HG03135 (cell line): ENCODE results near the gene HYAL2.

Source experiments
- ATAC-seq: cut with Tn5 transposase; IDR thresholded peaks from one replicate; pipeline ENCODE4 v1.9.1; 2021; ENCODE audit warnings: mild to moderate bottlenecking, moderate library complexity; ENCODE audit not compliant: unreplicated experiment

Gene HYAL2

GRCh38 chr3:50322386-50323091 is at the start of gene HYAL2:
Gene HYAL2 (minus strand): TSS chr3:50322745. CDS start chr3:50320489, 2,256 bp downstream.
- ATAC-seq: no peak

- no peak for ATAC-seq
Observed at GRCh38 chr3:50371133-50371685, 48.7 kb upstream of the HYAL2 start.

GRCh38 chr3:50370594-50370993 is 48.0 kb upstream of the HYAL2 start:
- ATAC-seq: no peak

GRCh38 chr3:50369012-50369670 is 46.6 kb upstream of the HYAL2 start:
- no peak for ATAC-seq

- ATAC-seq: no peak
Observed at GRCh38 chr3:50365842-50366220, 43.3 kb upstream of the HYAL2 start.

GRCh38 chr3:50365080-50365841 is 42.7 kb upstream of the HYAL2 start:
- peak; percentile 84 for ATAC-seq

- ATAC-seq: no peak
Observed at GRCh38 chr3:50364573-50365079, 42.1 kb upstream of the HYAL2 start.

- no peak for ATAC-seq
Observed at GRCh38 chr3:50359760-50360110, 37.2 kb upstream of the HYAL2 start.

- peak; percentile 98 for ATAC-seq
Observed at GRCh38 chr3:50358911-50359759, 36.6 kb upstream of the HYAL2 start, which contains the start of gene TMEM115. Gene TMEM115 (minus strand): TSS chr3:50359521. CDS start chr3:50359063, 458 bp downstream.

- ATAC-seq: no peak
Observed at GRCh38 chr3:50358355-50358910, 35.9 kb upstream of the HYAL2 start.

- ATAC-seq: no peak
Observed at GRCh38 chr3:50357481-50357880, 34.9 kb upstream of the HYAL2 start.

- no peak for ATAC-seq
Observed at GRCh38 chr3:50356553-50356952, 34.0 kb upstream of the HYAL2 start.

GRCh38 chr3:50355829-50356552 is 33.4 kb upstream of the HYAL2 start:
- ATAC-seq: no peak

- ATAC-seq: no peak
Observed at GRCh38 chr3:50354850-50355249, 32.3 kb upstream of the HYAL2 start.

- ATAC-seq: no peak
Observed at GRCh38 chr3:50354186-50354764, 31.7 kb upstream of the HYAL2 start.

- ATAC-seq: no peak
Observed at GRCh38 chr3:50353245-50354004, 30.9 kb upstream of the HYAL2 start.

GRCh38 chr3:50352781-50353180 is 30.2 kb upstream of the HYAL2 start:
- no peak for ATAC-seq

- no peak for ATAC-seq
Observed at GRCh38 chr3:50351323-50351697, 28.8 kb upstream of the HYAL2 start.
